Hepatocyte (in vitro differentiated cells): ENCODE data around the gene UBE2Q1.

Source experiments
- EZH2 ChIP-seq: fragments of 200-600 bp; sonication (generic); IDR thresholded peaks from 2 replicates; pipeline ENCODE4 v1.6.1; 2016; ENCODE audit warnings: antibody characterized with exemption, mild to moderate bottlenecking, borderline replicate concordance
- TF ChIP-seq, protein P1 (sequence below): fragments of 200-600 bp; sonication (generic); IDR thresholded peaks from 2 replicates; pipeline ENCODE4 v1.5.1; 2016; ENCODE audit warnings: antibody characterized with exemption, mild to moderate bottlenecking; ENCODE audit not compliant: poor library complexity

GRCh38 chr1:154582885-154583284, 24.4 kb upstream of the UBE2Q1 start:
- TF ChIP-seq, protein P1, sequence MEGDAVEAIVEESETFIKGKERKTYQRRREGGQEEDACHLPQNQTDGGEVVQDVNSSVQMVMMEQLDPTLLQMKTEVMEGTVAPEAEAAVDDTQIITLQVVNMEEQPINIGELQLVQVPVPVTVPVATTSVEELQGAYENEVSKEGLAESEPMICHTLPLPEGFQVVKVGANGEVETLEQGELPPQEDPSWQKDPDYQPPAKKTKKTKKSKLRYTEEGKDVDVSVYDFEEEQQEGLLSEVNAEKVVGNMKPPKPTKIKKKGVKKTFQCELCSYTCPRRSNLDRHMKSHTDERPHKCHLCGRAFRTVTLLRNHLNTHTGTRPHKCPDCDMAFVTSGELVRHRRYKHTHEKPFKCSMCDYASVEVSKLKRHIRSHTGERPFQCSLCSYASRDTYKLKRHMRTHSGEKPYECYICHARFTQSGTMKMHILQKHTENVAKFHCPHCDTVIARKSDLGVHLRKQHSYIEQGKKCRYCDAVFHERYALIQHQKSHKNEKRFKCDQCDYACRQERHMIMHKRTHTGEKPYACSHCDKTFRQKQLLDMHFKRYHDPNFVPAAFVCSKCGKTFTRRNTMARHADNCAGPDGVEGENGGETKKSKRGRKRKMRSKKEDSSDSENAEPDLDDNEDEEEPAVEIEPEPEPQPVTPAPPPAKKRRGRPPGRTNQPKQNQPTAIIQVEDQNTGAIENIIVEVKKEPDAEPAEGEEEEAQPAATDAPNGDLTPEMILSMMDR = no peak
- no peak for TF ChIP-seq EZH2
